OCI-LY1 (cell line): Measurements from ENCODE around the gene ZNF3.

Experiments used
- EZH2 ChIP-seq: fragments of 200-600 bp; sonication (generic), shearing (Covaris generic); IDR thresholded peaks from 2 replicates; pipeline ENCODE4 v1.8.0; 2017; ENCODE audit warnings: borderline replicate concordance, mixed run types, mild to moderate bottlenecking, antibody characterized with exemption, low read length, moderate library complexity, mixed read lengths
- TF ChIP-seq, protein P1 (sequence below): fragments of 200-600 bp; sonication (generic), shearing (Covaris generic); IDR thresholded peaks from 2 replicates; pipeline ENCODE4 v1.5.1; 2017; ENCODE audit warnings: mild to moderate bottlenecking, antibody characterized with exemption, low read length, moderate library complexity, mixed read lengths

DNA sequence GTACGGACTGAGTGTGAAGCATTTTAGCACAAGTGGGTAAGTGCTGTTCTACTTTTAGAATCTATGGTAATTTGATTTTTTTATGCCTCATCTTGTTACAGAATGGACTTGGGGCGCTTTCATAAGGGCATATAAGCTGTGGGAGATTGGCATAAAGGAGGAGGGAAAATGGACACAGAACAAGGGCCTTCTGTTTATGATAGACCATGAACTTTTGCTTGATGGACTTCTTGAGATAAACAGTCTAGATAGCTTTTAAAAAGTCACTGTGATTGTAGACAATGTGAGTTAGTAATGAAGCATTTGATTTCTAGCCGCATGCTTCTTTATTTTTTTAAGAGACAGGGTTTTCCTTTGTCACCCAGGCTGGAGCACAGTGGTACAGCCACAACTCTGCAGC, 29.9 kb downstream of the ZNF3 start:
- TF ChIP-seq, protein P1, sequence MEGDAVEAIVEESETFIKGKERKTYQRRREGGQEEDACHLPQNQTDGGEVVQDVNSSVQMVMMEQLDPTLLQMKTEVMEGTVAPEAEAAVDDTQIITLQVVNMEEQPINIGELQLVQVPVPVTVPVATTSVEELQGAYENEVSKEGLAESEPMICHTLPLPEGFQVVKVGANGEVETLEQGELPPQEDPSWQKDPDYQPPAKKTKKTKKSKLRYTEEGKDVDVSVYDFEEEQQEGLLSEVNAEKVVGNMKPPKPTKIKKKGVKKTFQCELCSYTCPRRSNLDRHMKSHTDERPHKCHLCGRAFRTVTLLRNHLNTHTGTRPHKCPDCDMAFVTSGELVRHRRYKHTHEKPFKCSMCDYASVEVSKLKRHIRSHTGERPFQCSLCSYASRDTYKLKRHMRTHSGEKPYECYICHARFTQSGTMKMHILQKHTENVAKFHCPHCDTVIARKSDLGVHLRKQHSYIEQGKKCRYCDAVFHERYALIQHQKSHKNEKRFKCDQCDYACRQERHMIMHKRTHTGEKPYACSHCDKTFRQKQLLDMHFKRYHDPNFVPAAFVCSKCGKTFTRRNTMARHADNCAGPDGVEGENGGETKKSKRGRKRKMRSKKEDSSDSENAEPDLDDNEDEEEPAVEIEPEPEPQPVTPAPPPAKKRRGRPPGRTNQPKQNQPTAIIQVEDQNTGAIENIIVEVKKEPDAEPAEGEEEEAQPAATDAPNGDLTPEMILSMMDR = no peak
- no peak for TF ChIP-seq EZH2
